ENCODE results near the gene CAND2.

Gene CAND2

DNA sequence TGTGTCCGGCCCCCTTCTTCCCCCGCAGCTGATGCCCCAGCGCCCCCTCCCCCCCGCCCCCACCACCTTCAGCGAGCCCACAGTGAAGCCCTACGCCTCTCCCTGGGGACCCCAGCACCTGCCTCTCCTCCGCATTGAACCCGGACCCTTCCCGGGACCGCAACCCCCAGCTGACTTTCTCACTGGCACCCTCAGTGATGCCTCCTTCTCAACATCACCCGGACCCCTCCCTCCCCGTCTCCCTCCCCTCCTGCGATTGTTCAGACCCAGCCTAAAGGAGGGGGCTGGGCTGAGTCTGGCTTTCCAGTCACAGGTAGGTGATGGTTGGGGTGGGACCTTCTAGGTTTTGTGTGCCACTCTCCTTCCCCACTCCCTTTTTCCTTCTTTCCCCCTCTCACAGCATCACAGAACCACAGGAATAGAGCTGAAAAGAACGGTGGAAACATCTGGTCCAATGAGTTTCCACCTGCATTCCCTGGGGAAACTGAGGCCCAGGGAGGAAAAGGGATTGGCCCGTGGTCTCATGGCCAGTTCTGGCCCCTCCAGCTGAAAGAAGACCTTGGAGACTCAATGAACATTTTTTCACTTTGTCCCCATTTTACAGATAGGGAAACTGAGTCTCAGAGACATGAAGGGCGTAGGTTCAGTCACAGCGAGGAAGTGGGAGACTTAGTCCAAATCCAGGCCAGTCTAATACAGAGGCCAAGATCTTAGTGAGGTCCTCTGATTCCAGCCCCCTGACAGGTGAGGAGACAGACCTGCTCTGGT is 828 bp downstream of the CAND2 start:
- TF ChIP-seq USF1 (IDR thresholded peaks at IDR 0.05) (no peak), CREB1 (IDR thresholded peaks at IDR 0.05; ENCODE audit: low read depth) (no peak), YY1 (IDR thresholded peaks at IDR 0.05; ENCODE audit: low read depth) (no peak), TCF12 (IDR thresholded peaks at IDR 0.05; ENCODE audit: low read depth) (no peak), CEBPB (IDR thresholded peaks at IDR 0.05) (no peak), RAD21 (IDR thresholded peaks at IDR 0.05; ENCODE audit: low read depth) (no peak), FOXM1 (IDR thresholded peaks at IDR 0.05; ENCODE audit: borderline replicate concordance, low read depth) (no peak), TEAD4 (IDR thresholded peaks at IDR 0.05) (no peak), TAF1 (IDR thresholded peaks at IDR 0.05; ENCODE audit: low read depth) (no peak), EP300 (IDR thresholded peaks at IDR 0.05; ENCODE audit: borderline replicate concordance) (no peak), EGR1 (IDR thresholded peaks at IDR 0.05) (no peak), ZBTB7A (IDR thresholded peaks at IDR 0.05; ENCODE audit: low read depth) (no peak), REST (IDR thresholded peaks at IDR 0.05; ENCODE audit: low read depth) (no peak)
- TF ChIP-seq, protein P1, sequence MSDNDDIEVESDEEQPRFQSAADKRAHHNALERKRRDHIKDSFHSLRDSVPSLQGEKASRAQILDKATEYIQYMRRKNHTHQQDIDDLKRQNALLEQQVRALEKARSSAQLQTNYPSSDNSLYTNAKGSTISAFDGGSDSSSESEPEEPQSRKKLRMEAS (IDR thresholded peaks at IDR 0.05): no peak

- TF ChIP-seq ZBTB7A (IDR thresholded peaks at IDR 0.05; ENCODE audit: low read depth) (0 out of 2 replicates have a peak, but pooled peaks have one; percentile 48), YY1 (IDR thresholded peaks at IDR 0.05; ENCODE audit: low read depth) (no peak), TCF12 (IDR thresholded peaks at IDR 0.05; ENCODE audit: low read depth) (no peak), CREB1 (IDR thresholded peaks at IDR 0.05; ENCODE audit: low read depth) (no peak), RAD21 (IDR thresholded peaks at IDR 0.05; ENCODE audit: low read depth) (no peak), USF1 (IDR thresholded peaks at IDR 0.05) (no peak)
Observed at GRCh38 chr3:12797892-12798558, 1.5 kb downstream of the CAND2 start.

- TF ChIP-seq USF1 (IDR thresholded peaks at IDR 0.05): no peak
- TF ChIP-seq, protein P1 (IDR thresholded peaks at IDR 0.05): no peak
- no peak for TF ChIP-seq CREB1 (IDR thresholded peaks at IDR 0.05; ENCODE audit: low read depth)
- no peak for TF ChIP-seq RAD21 (IDR thresholded peaks at IDR 0.05; ENCODE audit: low read depth)
- TF ChIP-seq YY1 (IDR thresholded peaks at IDR 0.05; ENCODE audit: low read depth): no peak
- TF ChIP-seq FOXM1 (IDR thresholded peaks at IDR 0.05; ENCODE audit: borderline replicate concordance, low read depth): no peak
- TF ChIP-seq NFIC (IDR thresholded peaks at IDR 0.05): no peak
- TF ChIP-seq REST (IDR thresholded peaks at IDR 0.05; ENCODE audit: low read depth): no peak
- TF ChIP-seq TAF1 (IDR thresholded peaks at IDR 0.05; ENCODE audit: low read depth): no peak
- TF ChIP-seq TEAD4 (IDR thresholded peaks at IDR 0.05): no peak
- no peak for TF ChIP-seq EGR1 (IDR thresholded peaks at IDR 0.05)
Observed at GRCh38 chr3:12798559-12799179, 2.2 kb downstream of the CAND2 start.

DNA sequence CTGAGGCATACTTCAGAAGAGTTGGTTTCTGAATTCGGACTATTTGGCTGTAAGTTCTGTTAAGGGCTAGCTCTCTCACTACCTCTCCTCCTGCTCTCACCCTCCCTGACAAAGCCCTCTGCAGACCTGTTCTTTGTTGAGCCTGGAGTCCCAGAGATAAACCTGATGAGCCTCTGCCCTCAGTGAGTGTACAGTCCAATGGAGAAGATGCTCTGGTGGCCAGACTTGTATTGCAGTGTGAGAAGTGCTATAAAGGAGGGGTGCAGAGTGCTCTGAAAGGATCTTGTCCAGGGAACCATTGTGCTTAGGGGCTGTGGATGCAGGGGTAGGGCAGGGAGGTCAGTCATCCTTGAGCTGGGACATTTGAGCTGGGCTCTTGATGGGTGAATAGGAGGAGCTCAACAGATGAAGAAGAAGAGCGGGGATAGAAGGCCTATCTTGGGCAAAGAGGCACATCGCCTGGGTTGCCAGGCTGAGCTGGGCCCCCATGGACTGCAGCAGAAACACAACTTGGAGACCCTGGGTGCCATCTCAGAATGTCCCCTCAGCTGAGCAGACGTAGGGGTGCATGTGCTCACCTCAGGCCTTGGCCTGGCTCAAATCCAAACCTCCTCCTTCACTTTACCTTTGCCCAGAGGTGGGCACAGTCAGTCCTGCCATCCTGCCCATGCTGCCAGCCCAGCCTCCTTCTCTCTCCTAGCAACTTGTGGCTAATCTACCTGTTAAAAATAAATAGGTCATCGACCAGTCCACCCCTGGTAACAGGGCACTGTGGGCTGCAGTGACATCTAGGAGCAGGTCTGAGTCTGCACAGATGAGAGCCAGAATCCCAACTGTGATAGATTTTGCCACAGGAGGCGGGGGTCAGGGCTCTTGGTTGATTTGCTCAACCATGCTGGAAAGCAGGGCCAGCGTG is 3.3 kb downstream of the CAND2 start:
- TF ChIP-seq YY1 (IDR thresholded peaks at IDR 0.05; ENCODE audit: low read depth) (no peak), RAD21 (IDR thresholded peaks at IDR 0.05; ENCODE audit: low read depth) (no peak), TEAD4 (IDR thresholded peaks at IDR 0.05) (no peak), ZBTB7A (IDR thresholded peaks at IDR 0.05; ENCODE audit: low read depth) (no peak), FOXM1 (IDR thresholded peaks at IDR 0.05; ENCODE audit: borderline replicate concordance, low read depth) (no peak), NFIC (IDR thresholded peaks at IDR 0.05) (no peak), EP300 (IDR thresholded peaks at IDR 0.05; ENCODE audit: borderline replicate concordance) (no peak), EGR1 (IDR thresholded peaks at IDR 0.05) (no peak), TAF1 (IDR thresholded peaks at IDR 0.05; ENCODE audit: low read depth) (no peak), REST (IDR thresholded peaks at IDR 0.05; ENCODE audit: low read depth) (no peak), USF1 (IDR thresholded peaks at IDR 0.05) (no peak), CREB1 (IDR thresholded peaks at IDR 0.05; ENCODE audit: low read depth) (no peak), TCF12 (IDR thresholded peaks at IDR 0.05; ENCODE audit: low read depth) (no peak), CEBPB (IDR thresholded peaks at IDR 0.05) (no peak)
- TF ChIP-seq, protein P1 (IDR thresholded peaks at IDR 0.05): no peak
